IMR-90 (cell line): ENCODE measurements around the gene PLPP3. TPM values are rescaled to one million over a fixed set of nuclear protein-coding genes. Genes with fewer than 3 reads are reported as not detected.
"Not testable (repeated sequence)": the region's sequence is repeated elsewhere in the genome, so short reads cannot be mapped to it uniquely, and the experiment has no call there.

Experiments
- ATAC-seq: fragments of 200-7000 bp; cut with Tn5 transposase; 2 replicates; pipeline ENCODE4 v1.9.1; 2020; ENCODE audit warnings: low read depth, mild to moderate bottlenecking, moderate library complexity
- BruUV-seq: library from RNA; stranded (reverse); fragments of 400-500 nt; replicated peaks from 2 replicates; lab custom pipeline; 2021; lab: Mats Ljungman, UMichigan
- CTCF ChIA-PET: fragments of 300-600 bp; formaldehyde crosslinking; extraction: SDS; loops from one replicate; lab custom pipeline; 2021; ENCODE audit warnings: antibody characterized with exemption; lab: Yijun Ruan, JAX
- POLR2A ChIA-PET: fragments of 300-600 bp; sonication (Branson Sonifier 250); formaldehyde crosslinking; loops from one replicate; lab custom pipeline; 2022; ENCODE audit warnings: antibody characterized with exemption; ENCODE audit not compliant: unreplicated experiment; lab: Charles Lee
- DNase-seq: peaks from one replicate; pipeline ENCODE4 v3.0.0; 2013
- H2AFZ ChIP-seq: replicated peaks from 2 replicates; pipeline ENCODE3; 2013; ENCODE audit warnings: low read length, mild to moderate bottlenecking; ENCODE audit not compliant: poor library complexity
- H2AK5ac ChIP-seq: 2 replicates; pipeline ENCODE4 v1.6.1; 2013; ENCODE audit warnings: low read depth, low read length, inconsistent platforms
- H2AK9ac ChIP-seq: replicated peaks from 2 replicates; pipeline ENCODE3; 2013; ENCODE audit warnings: mild to moderate bottlenecking, low read depth, low read length, moderate library complexity; ENCODE audit not compliant: poor library complexity
- H2BK120ac ChIP-seq: 2 replicates; pipeline ENCODE4 v1.6.1; 2013; ENCODE audit warnings: low read depth, low read length, inconsistent platforms
- H2BK15ac ChIP-seq: 3 replicates; pipeline ENCODE4 v1.6.1; 2013; ENCODE audit warnings: low read depth, low read length, inconsistent platforms
- H2BK20ac ChIP-seq: 2 replicates; pipeline ENCODE4 v1.6.1; 2013; ENCODE audit warnings: low read depth, mild to moderate bottlenecking, inconsistent platforms, low read length, moderate library complexity
- H2BK5ac ChIP-seq: 2 replicates; pipeline ENCODE4 v1.6.1; 2013; ENCODE audit warnings: mild to moderate bottlenecking, low read depth, low read length, inconsistent platforms; ENCODE audit not compliant: poor library complexity, severe bottlenecking
- H3K14ac ChIP-seq: replicated peaks from 2 replicates; pipeline ENCODE4 v1.6.1; 2013; ENCODE audit warnings: low read depth, low read length, inconsistent platforms
- H3K18ac ChIP-seq: 2 replicates; pipeline ENCODE4 v1.6.1; 2013; ENCODE audit warnings: low read depth, low read length, control low read depth
- H3K23ac ChIP-seq: 2 replicates; pipeline ENCODE4 v1.6.1; 2013; ENCODE audit warnings: low read depth, low read length, inconsistent platforms
- H3K27ac ChIP-seq: 2 replicates; pipeline ENCODE4 v1.5.1; 2013; ENCODE audit warnings: mild to moderate bottlenecking, control low read depth, low read length; ENCODE audit not compliant: insufficient read depth
- H3K27me3 ChIP-seq: 2 replicates; pipeline ENCODE4 v1.6.1; 2013; ENCODE audit warnings: low read length; ENCODE audit not compliant: control insufficient read depth, insufficient read depth
- H3K36me3 ChIP-seq: 2 replicates; pipeline ENCODE4 v1.6.1; 2013; ENCODE audit warnings: low read length, mixed read lengths; ENCODE audit not compliant: control insufficient read depth, insufficient read depth
- H3K4ac ChIP-seq: 2 replicates; pipeline ENCODE4 v1.6.1; 2013; ENCODE audit warnings: low read depth, low read length, inconsistent platforms
- H3K4me1 ChIP-seq: 2 replicates; pipeline ENCODE4 v1.6.1; 2013; ENCODE audit warnings: low read length, mixed read lengths; ENCODE audit not compliant: control insufficient read depth, insufficient read depth
- H3K4me2 ChIP-seq: 2 replicates; pipeline ENCODE4 v1.6.1; 2013; ENCODE audit warnings: low read depth, mild to moderate bottlenecking, control low read depth, low read length, moderate library complexity
- H3K4me3 ChIP-seq: 2 replicates; pipeline ENCODE4 v1.5.1; 2013; ENCODE audit warnings: low read depth, mild to moderate bottlenecking, control low read depth, low read length, moderate library complexity; ENCODE audit not compliant: insufficient read depth
- H3K56ac ChIP-seq: 2 replicates; pipeline ENCODE4 v1.6.1; 2013; ENCODE audit warnings: low read length, inconsistent platforms; ENCODE audit not compliant: insufficient read depth; ENCODE audit errors: extremely low read depth
- H3K79me1 ChIP-seq, 2 experiments: 2 replicates each; pipeline ENCODE4 v1.6.1; 2013; ENCODE audit warnings: low read length in 2 of 2, inconsistent platforms in 1 of 2, low read depth in 1 of 2
- H3K9ac ChIP-seq: 2 replicates; pipeline ENCODE4 v1.6.1; 2013; ENCODE audit warnings: low read depth, low read length, control low read depth
- H3K9me1 ChIP-seq: 2 replicates; pipeline ENCODE4 v1.6.1; 2013; ENCODE audit warnings: low read length, inconsistent platforms; ENCODE audit not compliant: insufficient read depth
- H3K9me3 ChIP-seq: 2 replicates; pipeline ENCODE4 v1.6.1; 2013; ENCODE audit warnings: low read length; ENCODE audit not compliant: control insufficient read depth, insufficient read depth
- H4K20me1 ChIP-seq: 2 replicates; pipeline ENCODE4 v1.6.1; 2013; ENCODE audit warnings: low read length, inconsistent platforms; ENCODE audit not compliant: insufficient read depth
- H4K5ac ChIP-seq: 2 replicates; pipeline ENCODE4 v1.6.1; 2013; ENCODE audit warnings: mild to moderate bottlenecking, low read depth, low read length, control low read depth
- H4K8ac ChIP-seq, 2 experiments: 2 replicates each; pipeline ENCODE4 v1.6.1; 2013; ENCODE audit warnings: low read depth in 2 of 2, low read length in 2 of 2, control low read depth in 1 of 2, inconsistent platforms in 1 of 2
- H4K91ac ChIP-seq: 2 replicates; pipeline ENCODE4 v1.6.1; 2013; ENCODE audit warnings: low read depth, low read length, inconsistent platforms; ENCODE audit not compliant: insufficient read depth
- WGBS, 2 experiments: methylation state at CpG; one replicate each; pipeline versions ENCODE4 v1.1.5 to v1.1.7; 2013; ENCODE audit warnings: missing lambda C conversion rate in 2 of 2; ENCODE audit not compliant: insufficient read length in 1 of 2; ENCODE audit errors: extremely low coverage in 2 of 2; 5-methylcytosine and 5-hydroxymethylcytosine counted together
- dilution Hi-C: fragments of 300-500 bp; cut with HindIII; formaldehyde crosslinking; loops from one replicate; pipeline ENCODE4 v1.14.3; 2018; ENCODE audit warnings: low sequenced_read_pairs; ENCODE audit not compliant: unreplicated experiment
- in situ Hi-C: fragments of 300-500 bp; cut with MboI; formaldehyde crosslinking; loops from 3 replicates; pipeline ENCODE4 v1.14.3; 2019; ENCODE audit warnings: low sequenced_read_pairs, inconsistent platforms, mixed read lengths
- intact Hi-C: fragments of 100-400 bp; cut with micrococcal nuclease; formaldehyde crosslinking; loops from 2 replicates; pipeline ENCODE4 v1.10.0; 2022
- polyA plus RNA-seq, 3 experiments: library from polyadenylated mRNA; depleted of rRNA; stranded (reverse); fragments of >200 nt; gene quantifications; 2 replicates each; pipeline ENCODE4 v1.2.3, GENCODE V29; 2012; ENCODE audit warnings: low replicate concordance in 1 of 3
- total RNA-seq: library from RNA; depleted of rRNA; stranded (reverse); fragments of >200 nt; gene quantifications from 2 replicates; pipeline ENCODE4 v1.2.3, GENCODE V29; 2012

The PLPP3 gene
- total and polyA plus RNA-seq, 2 of the 4 experiments (the other 2 are of a cell fraction), result 49.9 to 56.6 TPM

GRCh38 chr1:56610097-56610496 is 30.7 kb upstream of the PLPP3 start:
- H2BK20ac ChIP-seq, CTCF ChIA-PET, H2AK5ac ChIP-seq, H4K5ac ChIP-seq, H3K4ac ChIP-seq, BruUV-seq, in situ Hi-C loops, intact Hi-C loops, H3K9me1 ChIP-seq, H3K56ac ChIP-seq, POLR2A ChIA-PET, H3K4me1 ChIP-seq, H3K27me3 ChIP-seq, H3K4me3 ChIP-seq, H3K14ac ChIP-seq, H3K9ac ChIP-seq, H3K18ac ChIP-seq, H3K4me2 ChIP-seq, H3K23ac ChIP-seq, H4K91ac ChIP-seq, H2AK9ac ChIP-seq, H2BK120ac ChIP-seq, H4K20me1 ChIP-seq, H4K8ac ChIP-seq, ATAC-seq, H2BK5ac ChIP-seq, H3K27ac ChIP-seq, H2AFZ ChIP-seq, H3K36me3 ChIP-seq, DNase-seq, H2BK15ac ChIP-seq, dilution Hi-C loops, H3K9me3 ChIP-seq, H3K79me1 ChIP-seq: not testable (repeated sequence)
- no CpG with 5 or more reads among the region's 2 CpGs for WGBS, 2 experiments

GRCh38 chr1:56595397-56596191 is 16.2 kb upstream of the PLPP3 start:
- H2BK20ac ChIP-seq, H3K4me3 ChIP-seq, H4K91ac ChIP-seq, H2BK15ac ChIP-seq, intact Hi-C loops, H3K9ac ChIP-seq, H4K8ac ChIP-seq, ATAC-seq, H4K20me1 ChIP-seq, H3K56ac ChIP-seq, H3K36me3 ChIP-seq, H2BK5ac ChIP-seq, H3K27ac ChIP-seq, BruUV-seq, H2AK5ac ChIP-seq, POLR2A ChIA-PET, H3K4me1 ChIP-seq, H3K9me1 ChIP-seq, H3K18ac ChIP-seq, H3K14ac ChIP-seq, H3K9me3 ChIP-seq, CTCF ChIA-PET, H4K5ac ChIP-seq, H2AK9ac ChIP-seq, H3K79me1 ChIP-seq, DNase-seq, H2BK120ac ChIP-seq, H3K27me3 ChIP-seq, H2AFZ ChIP-seq, H3K23ac ChIP-seq, H3K4ac ChIP-seq, H3K4me2 ChIP-seq: not testable (repeated sequence)
- WGBS, 2 experiments, result no CpG with 5 or more reads among the region's 5 CpGs
- dilution Hi-C loops, result loop anchor here (25.0 kb wide), 1 partner anchor 1308 kb away; no protein-coding TSS in a partner anchor
- in situ Hi-C loops, result loop anchor here (10.0 kb wide), 1 partner anchor 219 kb away; the partner anchor contains the start of gene FYB2
